DMS79 (cell line): ENCODE results near the gene GALNT17.
"Not testable (repeated sequence)": the region's sequence is repeated elsewhere in the genome, so short reads cannot be mapped to it uniquely, and the experiment has no call there.

ENCODE experiments used
- DNase-seq: peaks from one replicate; lab custom pipeline; 2025; lab: John Stamatoyannopoulos, UW

Gene GALNT17

GRCh38 chr7:71563276-71563675, 431.3 kb downstream of the GALNT17 start:
- no peak for DNase-seq

DNA sequence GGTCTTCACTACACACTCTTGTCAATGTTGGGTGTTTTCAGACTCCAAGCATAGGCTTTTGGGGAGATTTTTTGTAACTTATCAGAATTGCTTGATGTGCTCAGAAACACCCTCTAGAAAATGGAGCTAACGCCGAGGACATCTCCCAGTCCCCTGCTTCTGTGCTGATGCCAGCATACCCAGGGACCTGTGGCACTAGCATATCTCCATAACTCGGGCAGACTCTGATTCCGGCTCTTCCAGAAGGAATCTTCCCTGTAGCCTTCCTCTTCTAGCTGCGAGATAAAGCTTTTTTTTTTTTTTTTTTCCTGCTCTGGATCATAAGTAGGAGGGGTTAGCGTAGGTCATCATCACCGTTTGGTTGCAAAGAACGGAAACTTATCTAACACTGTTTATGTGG, 434.4 kb downstream of the GALNT17 start:
- DNase-seq: no peak

DNA sequence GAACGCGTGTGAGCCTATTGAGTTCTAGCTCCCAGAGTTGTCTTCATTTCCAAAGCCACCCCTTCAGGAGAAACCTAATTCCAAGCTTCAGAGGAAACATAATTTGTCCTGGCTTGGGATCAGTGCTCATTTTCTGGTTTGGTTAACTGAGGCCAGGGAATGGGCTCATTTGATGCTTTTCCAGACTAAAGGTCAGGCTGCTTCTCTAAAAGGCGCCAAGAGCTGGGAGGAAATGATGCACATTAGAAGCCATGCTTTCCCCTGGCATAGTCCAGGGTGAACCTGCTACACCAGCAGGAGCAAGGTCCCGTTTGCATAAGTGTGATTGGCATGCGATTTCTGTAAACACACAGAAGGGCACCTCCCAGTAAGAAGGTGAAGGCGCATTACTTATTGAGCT, 435.0 kb downstream of the GALNT17 start:
- DNase-seq: no peak

- DNase-seq: peak; percentile 9
Measured at GRCh38 chr7:71574153-71574860, 442.4 kb downstream of the GALNT17 start.

DNA sequence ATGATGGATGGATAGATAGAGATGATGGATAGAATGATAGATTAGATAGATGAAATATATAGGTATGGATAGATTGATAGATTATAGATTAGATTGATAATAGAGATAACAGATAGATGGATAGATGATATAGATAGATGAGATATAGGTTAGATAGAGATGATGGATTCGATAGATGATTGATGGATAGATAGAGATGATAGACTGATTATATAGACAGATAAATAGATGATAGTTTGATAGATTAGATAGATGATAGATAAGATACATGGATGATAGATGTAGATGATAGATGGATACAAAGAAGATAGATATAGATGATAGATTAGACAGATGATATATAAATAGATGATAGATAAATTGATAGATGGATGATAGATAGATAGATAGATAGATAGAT, 448.1 kb downstream of the GALNT17 start:
- no peak for DNase-seq

GRCh38 chr7:71584256-71584655, 452.3 kb downstream of the GALNT17 start:
- DNase-seq: no peak

DNA sequence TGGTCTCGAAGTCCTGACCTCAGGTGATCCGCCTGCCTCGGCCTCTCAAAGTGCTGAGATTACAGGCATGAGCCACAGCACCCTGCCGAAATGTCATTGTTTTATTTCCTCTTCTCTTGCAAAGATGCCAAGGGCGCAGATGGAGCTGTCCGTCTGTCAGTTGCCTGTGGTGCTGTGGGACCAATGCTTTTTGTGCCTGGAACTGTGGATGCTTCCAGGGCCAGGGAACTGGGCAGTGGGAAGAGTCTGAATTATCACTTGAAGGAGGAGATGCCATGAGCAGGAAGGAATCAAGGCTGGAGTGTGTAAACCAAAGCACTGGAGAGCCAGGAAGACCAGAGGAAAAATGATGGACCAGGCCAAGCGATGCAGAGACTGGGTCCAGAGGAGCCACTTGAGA, 459.9 kb downstream of the GALNT17 start:
- DNase-seq: no peak

- DNase-seq: not testable (repeated sequence)
Measured at GRCh38 chr7:71592388-71592787, 460.4 kb downstream of the GALNT17 start.

GRCh38 chr7:71594736-71595135, 462.8 kb downstream of the GALNT17 start:
- DNase-seq: no peak

DNA sequence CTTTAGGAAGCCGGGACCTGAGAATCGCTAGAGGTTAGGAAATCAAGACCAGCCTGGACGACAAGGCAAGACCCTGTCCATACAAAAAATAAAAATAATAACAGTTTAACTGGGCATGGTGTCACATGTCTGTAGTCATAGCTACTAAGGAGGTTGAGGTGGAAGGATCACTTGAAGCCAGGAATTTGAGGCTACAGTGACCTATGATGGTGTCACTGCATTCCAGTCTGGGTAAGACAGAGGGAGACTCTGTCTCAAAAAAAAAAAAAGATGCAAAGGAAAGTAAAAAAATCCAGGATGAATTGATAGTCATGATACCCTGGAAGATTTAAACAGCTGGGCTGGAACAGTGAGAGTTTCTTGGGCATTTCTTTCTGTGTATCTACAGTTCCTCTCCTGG, 463.2 kb downstream of the GALNT17 start:
- no peak for DNase-seq

DNA sequence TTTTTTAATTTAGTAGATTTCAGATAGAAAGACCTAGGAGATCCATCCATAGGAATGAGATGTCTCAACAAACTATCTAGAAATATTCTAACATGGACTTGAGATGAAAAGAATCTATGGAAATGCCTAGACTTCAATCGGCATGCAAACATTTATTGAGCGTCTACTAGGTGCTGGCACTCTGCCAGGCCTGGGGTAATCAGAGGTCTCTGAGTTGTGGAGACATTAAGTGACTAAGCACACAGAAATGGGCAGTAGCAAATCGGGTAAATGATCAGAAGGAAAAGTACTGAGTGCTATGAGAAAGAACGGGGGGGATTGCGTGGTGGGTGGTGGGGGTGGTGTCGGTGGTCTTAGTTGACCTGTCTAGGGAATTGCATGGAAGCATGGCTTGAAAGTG, 466.6 kb downstream of the GALNT17 start:
- no peak for DNase-seq

DNA sequence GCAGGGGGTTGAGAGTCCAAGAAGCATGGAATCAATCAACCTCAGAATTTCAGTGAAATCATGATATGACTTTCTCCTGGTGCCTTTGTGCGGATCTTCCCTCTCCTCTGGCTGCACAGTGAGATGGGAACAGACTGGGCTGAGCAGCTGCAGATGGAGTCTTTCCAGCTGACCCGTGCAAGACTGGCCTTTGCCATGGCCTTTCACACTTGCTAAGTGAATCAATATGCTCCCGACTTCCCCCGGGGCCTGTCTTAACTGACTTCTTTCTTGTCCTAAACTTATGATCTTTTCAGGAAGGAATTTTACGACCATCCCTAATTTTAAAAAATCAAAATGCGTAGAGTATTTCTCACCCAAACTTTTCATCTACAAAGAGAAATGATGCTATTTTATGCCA, 469.9 kb downstream of the GALNT17 start:
- no peak for DNase-seq

GRCh38 chr7:71604818-71605414, 473.0 kb downstream of the GALNT17 start:
- no peak for DNase-seq

GRCh38 chr7:71611986-71612385, 480.0 kb downstream of the GALNT17 start:
- no peak for DNase-seq

GRCh38 chr7:71612911-71613310, 481.0 kb downstream of the GALNT17 start:
- no peak for DNase-seq

GRCh38 chr7:71613313-71613712, 481.4 kb downstream of the GALNT17 start:
- no peak for DNase-seq

- no peak for DNase-seq
Measured at GRCh38 chr7:71615017-71615416, 483.1 kb downstream of the GALNT17 start.

DNA sequence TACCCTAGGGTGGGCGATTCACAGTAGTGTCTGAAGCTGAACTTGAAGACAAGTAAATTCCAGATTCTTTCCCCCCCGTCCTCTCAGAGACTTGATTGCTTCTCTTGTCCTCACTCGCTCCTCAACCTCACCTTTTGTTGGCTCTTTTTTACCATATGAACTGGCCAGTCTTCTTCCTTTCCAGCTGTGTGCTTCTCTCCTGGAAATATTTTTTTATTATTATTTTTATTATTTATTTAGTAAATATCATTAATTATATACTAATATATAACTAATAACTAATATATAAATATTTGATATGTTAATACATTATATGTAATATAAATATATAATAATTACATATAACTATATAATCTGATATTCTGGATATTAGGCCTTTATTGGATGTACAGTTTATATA, 484.3 kb downstream of the GALNT17 start:
- no peak for DNase-seq

GRCh38 chr7:71618278-71618677, 486.3 kb downstream of the GALNT17 start:
- DNase-seq: no peak

DNA sequence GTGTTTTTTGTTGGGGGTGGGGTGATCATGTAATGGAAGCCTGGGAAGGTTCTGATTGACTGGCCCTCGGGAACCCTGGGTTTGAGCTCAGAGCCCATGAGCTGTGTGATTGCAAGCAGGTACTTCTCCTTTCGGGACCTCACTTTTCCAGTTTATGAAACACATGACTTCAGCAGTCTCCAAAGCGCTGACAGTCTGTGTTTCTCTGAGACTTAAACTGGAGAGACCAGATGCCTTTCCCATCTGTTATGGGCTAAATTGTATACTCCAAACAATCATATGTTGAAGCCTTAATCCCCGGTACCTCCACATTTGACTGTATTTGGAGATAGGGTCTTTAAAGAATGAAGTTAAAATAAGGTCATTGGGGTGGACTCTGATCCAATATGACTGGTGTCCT, 493.6 kb downstream of the GALNT17 start:
- no peak for DNase-seq

DNA sequence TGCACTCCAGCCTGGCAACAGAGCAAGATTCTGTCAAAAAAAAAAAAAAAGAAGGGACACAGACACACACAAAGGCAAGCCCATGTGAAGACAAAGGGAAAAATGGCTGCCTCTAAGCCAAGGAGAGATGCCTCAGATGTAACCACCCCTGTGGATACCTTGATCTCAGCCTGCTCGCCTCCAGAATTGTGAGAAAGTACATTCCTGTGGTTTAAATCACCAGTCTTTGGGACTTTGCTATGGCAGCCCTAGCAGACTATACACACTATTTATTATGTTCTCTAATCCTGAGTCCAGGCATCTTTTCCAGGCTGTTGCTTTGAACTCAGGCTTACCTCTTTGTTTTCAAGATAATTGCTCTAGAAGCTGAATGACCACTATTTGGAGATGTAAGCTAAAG, 494.3 kb downstream of the GALNT17 start:
- DNase-seq: no peak

- DNase-seq: no peak
Measured at GRCh38 chr7:71627651-71628050, 495.7 kb downstream of the GALNT17 start.

- no peak for DNase-seq
Measured at GRCh38 chr7:71630516-71630915, 498.6 kb downstream of the GALNT17 start.

GRCh38 chr7:71633551-71634008, 501.6 kb downstream of the GALNT17 start:
- DNase-seq: no peak
